A549 (cell line): Measurements from ENCODE around the gene EPB41L4A. TPM values are rescaled to one million over a fixed set of nuclear protein-coding genes. Genes with fewer than 3 reads are reported as not detected.

Experiments
- ATAC-seq, 2 experiments: fragments of 200-7000 bp in 1 of 2; fragments of >200 bp in 1 of 2; cut with Nextera tagmentation in 1 of 2; cut with Tn5 transposase in 1 of 2; 3 replicates each; pipeline versions ENCODE4 v1.8.0 to v1.9.1; 2018 to 2020; ENCODE audit warnings: mild to moderate bottlenecking in 1 of 2, moderate library complexity in 1 of 2
- CTCF ChIA-PET: fragments of 300-600 bp; sonication (Branson Sonifier 250); formaldehyde crosslinking; extraction: SDS; loops from one replicate; lab custom pipeline; 2021; ENCODE audit warnings: antibody characterized with exemption, inconsistent platforms; lab: Yijun Ruan, JAX
- POLR2A ChIA-PET: fragments of 350-600 bp; formaldehyde crosslinking; extraction: SDS; loops from one replicate; lab custom pipeline; 2021; ENCODE audit warnings: antibody characterized with exemption, inconsistent platforms; lab: Yijun Ruan, JAX
- DNase-seq, 2 experiments: peaks; one replicate each; pipeline versions ENCODE4 v3.0.0 to v3.0.0-alpha.2; 2011 to 2016; ENCODE audit warnings: low read depth in 1 of 2, low spot score in 1 of 2
- FAIRE-seq: peaks from 2 replicates; lab custom pipeline; 2011; peaks lifted over from hg19 to GRCh38; lab: Jason Lieb, UNC
- H3K27ac ChIP-seq, 2 experiments: fragments of >200 bp; sonication (Bioruptor Twin); formaldehyde crosslinking; 3 replicates each; pipeline ENCODE4 v1.5.1; 2016 to 2017
- H3K4me1 ChIP-seq: fragments of >200 bp; sonication (Bioruptor Twin); formaldehyde crosslinking; 3 replicates; pipeline ENCODE4 v1.6.1; 2016
- H3K4me2 ChIP-seq: fragments of >200 bp; sonication (Bioruptor Twin); formaldehyde crosslinking; 3 replicates; pipeline ENCODE4 v1.6.1; 2016
- H3K4me3 ChIP-seq: fragments of >200 bp; sonication (Bioruptor Twin); formaldehyde crosslinking; 3 replicates; pipeline ENCODE4 v1.5.1; 2016
- H3K9me3 ChIP-seq: fragments of >200 bp; sonication (Bioruptor Twin); formaldehyde crosslinking; 3 replicates; pipeline ENCODE4 v1.6.1; 2016
- CBX8 ChIP-seq: fragments of 200-600 bp; sonication (generic); IDR thresholded peaks from 2 replicates; pipeline ENCODE4 v1.6.1; 2016
- EHF ChIP-seq: fragments of 250-450 bp; sonication (Bioruptor Pico); IDR thresholded peaks from 2 replicates; pipeline ENCODE4 v1.5.0; 2020; ENCODE audit warnings: mild to moderate bottlenecking
- EHMT2 ChIP-seq: fragments of 200-600 bp; sonication (generic); IDR thresholded peaks from 2 replicates; pipeline ENCODE4 v1.6.1; 2016; ENCODE audit warnings: antibody characterized with exemption, low read depth, mild to moderate bottlenecking, moderate library complexity
- ESRRA ChIP-seq: fragments of 150-350 bp; IDR thresholded peaks from 2 replicates; pipeline ENCODE4 v1.6.1; 2014; ENCODE audit warnings: mild to moderate bottlenecking, low read length, borderline replicate concordance
- FOSB ChIP-seq: fragments of 250-450 bp; sonication (Bioruptor Pico); IDR thresholded peaks from 2 replicates; pipeline ENCODE4 v1.5.0; 2020; ENCODE audit warnings: mild to moderate bottlenecking, moderate library complexity
- HEYL ChIP-seq: fragments of 250-450 bp; sonication (Bioruptor Pico); IDR thresholded peaks from 2 replicates; pipeline ENCODE4 v1.8.0; 2021; ENCODE audit warnings: mild to moderate bottlenecking, moderate library complexity
- HOXB13 ChIP-seq: fragments of 250-450 bp; sonication (Bioruptor Pico); IDR thresholded peaks from 2 replicates; pipeline ENCODE4 v1.5.0; 2020; ENCODE audit warnings: low read depth, mild to moderate bottlenecking, moderate library complexity
- HOXB5 ChIP-seq: fragments of 250-450 bp; sonication (Bioruptor Pico); IDR thresholded peaks from 2 replicates; pipeline ENCODE4 v1.5.0; 2020; ENCODE audit warnings: mild to moderate bottlenecking, moderate library complexity
- JUN ChIP-seq, 2 experiments: fragments of >200 bp; sonication (Bioruptor Twin); formaldehyde crosslinking; IDR thresholded peaks; 2 replicates in 1 of 2; 3 replicates in 1 of 2; pipeline ENCODE4 v1.6.1; 2016 to 2017
- KDM1A ChIP-seq: fragments of 200-600 bp; sonication (generic); IDR thresholded peaks from 2 replicates; pipeline ENCODE4 v1.6.1; 2016; ENCODE audit warnings: low read depth, mild to moderate bottlenecking
- KDM5A ChIP-seq: fragments of 200-600 bp; sonication (generic); IDR thresholded peaks from 2 replicates; pipeline ENCODE4 v1.6.1; 2016; ENCODE audit warnings: antibody characterized with exemption, mild to moderate bottlenecking
- MYC ChIP-seq: IDR thresholded peaks from 2 replicates; pipeline ENCODE4 v1.6.1; 2012; ENCODE audit warnings: mild to moderate bottlenecking, inconsistent platforms, low read length, improper control_type of control experiment, borderline replicate concordance
- NFE2L2 ChIP-seq: fragments of 150-350 bp; conservative IDR thresholded peaks from 2 replicates; pipeline ENCODE4 v1.6.1; 2014; ENCODE audit warnings: low read length
- NR3C1 ChIP-seq: fragments of >200 bp; sonication (Bioruptor Twin); formaldehyde crosslinking; IDR thresholded peaks from 3 replicates; pipeline ENCODE4 v1.6.1; 2017
- POLR2A ChIP-seq: IDR thresholded peaks from 2 replicates; pipeline ENCODE4 v1.6.1; 2012; ENCODE audit warnings: mild to moderate bottlenecking, low read length
- POLR2AphosphoS2 ChIP-seq: conservative IDR thresholded peaks from 2 replicates; pipeline ENCODE4 v1.6.1; 2012; ENCODE audit warnings: low read length, improper control_type of control experiment, inconsistent platforms
- RAD21 ChIP-seq, 2 experiments: fragments of >200 bp in 1 of 2; sonication (Bioruptor Twin) in 1 of 2; formaldehyde crosslinking in 1 of 2; IDR thresholded peaks in 1 of 2; conservative IDR thresholded peaks in 1 of 2; 2 replicates in 1 of 2; 3 replicates in 1 of 2; pipeline ENCODE4 v1.6.1; 2012 to 2018; ENCODE audit warnings: inconsistent platforms in 1 of 2
- RFX5 ChIP-seq: fragments of 450-650 bp; IDR thresholded peaks from 2 replicates; pipeline ENCODE4 v1.7.1; 2014; ENCODE audit warnings: antibody characterized with exemption, mild to moderate bottlenecking, moderate library complexity
- SREBF2 ChIP-seq: fragments of 450-650 bp; IDR thresholded peaks from 2 replicates; pipeline ENCODE4 v1.6.1; 2014; ENCODE audit warnings: mild to moderate bottlenecking, moderate library complexity
- TP53 ChIP-seq: fragments of 250-450 bp; sonication (Bioruptor Pico); IDR thresholded peaks from 2 replicates; pipeline ENCODE4 v1.5.0; 2021; ENCODE audit warnings: mild to moderate bottlenecking, moderate library complexity
- WGBS: methylation state at CpG from one replicate; pipeline ENCODE4 v1.1.6; 2017; ENCODE audit errors: missing lambda C conversion rate; 5-methylcytosine and 5-hydroxymethylcytosine counted together
- polyA plus RNA-seq, 4 experiments: library from polyadenylated mRNA; depleted of rRNA in 3 of 4; stranded (reverse); fragments of >200 nt; fragmentation: RNase III in 1 of 4; extraction: RNeasy Plus Mini Kit Qiagen cat#74134 plus additional on column Dnase treatment in 1 of 4; gene quantifications; 2 replicates in 3 of 4; 3 replicates in 1 of 4; pipeline ENCODE4 v1.2.3, GENCODE V29; 2011 to 2017
- TF ChIP-seq, protein P1 (sequence below): fragments of 200-600 bp; sonication (generic); IDR thresholded peaks from 2 replicates; pipeline ENCODE4 v1.6.1; 2016; ENCODE audit warnings: antibody characterized with exemption, mild to moderate bottlenecking, moderate library complexity
- TF ChIP-seq, protein P2 (sequence below): fragments of 250-450 bp; sonication (Bioruptor Pico); IDR thresholded peaks from 2 replicates; pipeline ENCODE4 v1.5.0; 2021; ENCODE audit warnings: mild to moderate bottlenecking, moderate library complexity, borderline replicate concordance
- TF ChIP-seq, protein P3 (sequence below): fragments of 150-350 bp; IDR thresholded peaks from 2 replicates; pipeline ENCODE4 v1.6.1; 2014; ENCODE audit warnings: low read depth, mild to moderate bottlenecking, low read length

Gene EPB41L4A
- polyA plus RNA-seq, 2 of the 4 experiments (the other 2 are of a cell fraction) = 1.3 to 4.4 TPM

DNA sequence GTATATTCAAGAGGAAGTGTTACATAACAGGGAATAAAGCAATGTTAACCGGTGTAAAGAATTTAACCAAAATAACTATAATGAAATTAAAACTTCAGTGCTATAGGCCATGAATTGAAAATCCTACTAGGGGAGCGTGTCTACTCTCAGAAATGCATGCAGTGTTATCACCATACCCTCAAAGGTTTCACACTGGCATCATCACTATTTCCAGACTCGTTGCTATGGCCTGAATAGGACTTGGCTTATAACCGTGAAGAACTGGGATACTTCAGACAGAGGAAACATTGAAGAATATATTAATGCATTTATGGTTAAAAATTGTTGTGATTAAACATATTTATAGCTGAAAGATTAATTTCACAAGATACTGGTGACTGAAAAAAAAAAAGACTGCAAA is 154.9 kb downstream of the EPB41L4A start:
- Histone ChIP-seq H3K4me3 (no peak overlapping the region), H3K4me2 (no peak overlapping the region), H3K9me3 (no peaks in the 10 kb centered on the region), H3K27ac (no peak overlapping the region), H3K4me1 (no peaks in the 10 kb centered on the region)
- FAIRE-seq (no peak), ATAC-seq (no peak), DNase-seq (no peak)
- 76% methylated on average over 4 of the region's 4 CpGs for WGBS
- TF ChIP-seq POLR2A (no peak), RFX5 (no peak), EHMT2 (no peak), TP53 (CRISPR knock-in tag) (no peak), ESRRA (no peak), NR3C1 (no peak), KDM1A (no peak), CBX8 (no peak), HEYL (CRISPR knock-in tag) (no peak), POLR2AphosphoS2 (no peak), JUN (IDR thresholded peaks at IDR 0.05) (no peak), HOXB13 (CRISPR knock-in tag) (no peak), HOXB5 (CRISPR knock-in tag) (no peak), KDM5A (no peak), SREBF2 (no peak), NFE2L2 (no peak)
- TF ChIP-seq, protein P1, sequence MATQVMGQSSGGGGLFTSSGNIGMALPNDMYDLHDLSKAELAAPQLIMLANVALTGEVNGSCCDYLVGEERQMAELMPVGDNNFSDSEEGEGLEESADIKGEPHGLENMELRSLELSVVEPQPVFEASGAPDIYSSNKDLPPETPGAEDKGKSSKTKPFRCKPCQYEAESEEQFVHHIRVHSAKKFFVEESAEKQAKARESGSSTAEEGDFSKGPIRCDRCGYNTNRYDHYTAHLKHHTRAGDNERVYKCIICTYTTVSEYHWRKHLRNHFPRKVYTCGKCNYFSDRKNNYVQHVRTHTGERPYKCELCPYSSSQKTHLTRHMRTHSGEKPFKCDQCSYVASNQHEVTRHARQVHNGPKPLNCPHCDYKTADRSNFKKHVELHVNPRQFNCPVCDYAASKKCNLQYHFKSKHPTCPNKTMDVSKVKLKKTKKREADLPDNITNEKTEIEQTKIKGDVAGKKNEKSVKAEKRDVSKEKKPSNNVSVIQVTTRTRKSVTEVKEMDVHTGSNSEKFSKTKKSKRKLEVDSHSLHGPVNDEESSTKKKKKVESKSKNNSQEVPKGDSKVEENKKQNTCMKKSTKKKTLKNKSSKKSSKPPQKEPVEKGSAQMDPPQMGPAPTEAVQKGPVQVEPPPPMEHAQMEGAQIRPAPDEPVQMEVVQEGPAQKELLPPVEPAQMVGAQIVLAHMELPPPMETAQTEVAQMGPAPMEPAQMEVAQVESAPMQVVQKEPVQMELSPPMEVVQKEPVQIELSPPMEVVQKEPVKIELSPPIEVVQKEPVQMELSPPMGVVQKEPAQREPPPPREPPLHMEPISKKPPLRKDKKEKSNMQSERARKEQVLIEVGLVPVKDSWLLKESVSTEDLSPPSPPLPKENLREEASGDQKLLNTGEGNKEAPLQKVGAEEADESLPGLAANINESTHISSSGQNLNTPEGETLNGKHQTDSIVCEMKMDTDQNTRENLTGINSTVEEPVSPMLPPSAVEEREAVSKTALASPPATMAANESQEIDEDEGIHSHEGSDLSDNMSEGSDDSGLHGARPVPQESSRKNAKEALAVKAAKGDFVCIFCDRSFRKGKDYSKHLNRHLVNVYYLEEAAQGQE = no peak
- TF ChIP-seq, protein P2, sequence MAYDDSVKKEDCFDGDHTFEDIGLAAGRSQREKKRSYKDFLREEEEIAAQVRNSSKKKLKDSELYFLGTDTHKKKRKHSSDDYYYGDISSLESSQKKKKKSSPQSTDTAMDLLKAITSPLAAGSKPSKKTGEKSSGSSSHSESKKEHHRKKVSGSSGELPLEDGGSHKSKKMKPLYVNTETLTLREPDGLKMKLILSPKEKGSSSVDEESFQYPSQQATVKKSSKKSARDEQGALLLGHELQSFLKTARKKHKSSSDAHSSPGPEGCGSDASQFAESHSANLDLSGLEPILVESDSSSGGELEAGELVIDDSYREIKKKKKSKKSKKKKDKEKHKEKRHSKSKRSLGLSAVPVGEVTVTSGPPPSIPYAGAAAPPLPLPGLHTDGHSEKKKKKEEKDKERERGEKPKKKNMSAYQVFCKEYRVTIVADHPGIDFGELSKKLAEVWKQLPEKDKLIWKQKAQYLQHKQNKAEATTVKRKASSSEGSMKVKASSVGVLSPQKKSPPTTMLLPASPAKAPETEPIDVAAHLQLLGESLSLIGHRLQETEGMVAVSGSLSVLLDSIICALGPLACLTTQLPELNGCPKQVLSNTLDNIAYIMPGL (CRISPR knock-in tag) = no peak
- TF ChIP-seq, protein P3, sequence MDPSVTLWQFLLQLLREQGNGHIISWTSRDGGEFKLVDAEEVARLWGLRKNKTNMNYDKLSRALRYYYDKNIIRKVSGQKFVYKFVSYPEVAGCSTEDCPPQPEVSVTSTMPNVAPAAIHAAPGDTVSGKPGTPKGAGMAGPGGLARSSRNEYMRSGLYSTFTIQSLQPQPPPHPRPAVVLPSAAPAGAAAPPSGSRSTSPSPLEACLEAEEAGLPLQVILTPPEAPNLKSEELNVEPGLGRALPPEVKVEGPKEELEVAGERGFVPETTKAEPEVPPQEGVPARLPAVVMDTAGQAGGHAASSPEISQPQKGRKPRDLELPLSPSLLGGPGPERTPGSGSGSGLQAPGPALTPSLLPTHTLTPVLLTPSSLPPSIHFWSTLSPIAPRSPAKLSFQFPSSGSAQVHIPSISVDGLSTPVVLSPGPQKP = no peak
- ChIA-PET CTCF (no interaction called here), POLR2A (no interaction called here)

DNA sequence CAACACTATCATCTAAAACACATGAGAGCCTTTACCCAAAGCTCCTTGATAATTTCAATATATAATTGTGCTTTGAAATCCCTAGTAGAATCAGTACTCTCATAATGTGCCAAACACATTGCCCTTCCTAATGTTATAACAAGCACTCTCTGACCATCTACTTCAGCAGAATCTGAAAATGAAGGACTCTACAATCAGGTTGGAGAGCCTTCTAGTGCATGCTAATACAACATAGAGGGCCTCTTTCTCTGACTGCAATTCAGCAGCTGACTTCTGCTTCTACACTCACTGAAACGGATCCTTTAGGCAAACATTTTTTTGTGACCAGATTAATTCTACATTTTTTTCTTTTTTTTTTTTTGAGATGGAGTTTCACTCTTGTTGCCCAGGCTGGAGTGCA is 155.6 kb downstream of the EPB41L4A start:
- no peak overlapping the region for H3K4me3 ChIP-seq

More for the DNA sequence above, 155.6 kb downstream of the EPB41L4A start:
- no peak for DNase-seq
- no peak for ATAC-seq
- WGBS = 74% methylated on average over 1 of the region's 1 CpG
- H3K4me1 ChIP-seq = no peaks in the 10 kb centered on the region
- TF ChIP-seq KDM1A = no peak
- TF ChIP-seq RAD21 (conservative IDR thresholded peaks at IDR 0.05 in 1 of 2, IDR thresholded peaks at IDR 0.05 in 1 of 2) = no peak
- TF ChIP-seq EHF = no peak
- no peak for TF ChIP-seq FOSB
- TF ChIP-seq MYC = no peak
- no peak for TF ChIP-seq KDM5A
- TF ChIP-seq, all 56 proteins: peak for 0
- POLR2A ChIA-PET = no interaction called here
- CTCF ChIA-PET = interaction anchor here (0.7 to 1.6 kb wide), 2 partner anchors 157 to 335 kb away, joined by 3 read pairs; no protein-coding TSS in a partner anchor
- FAIRE-seq = no peak
- Histone ChIP-seq H3K27ac (no peak overlapping the region), H3K4me2 (no peak overlapping the region), H3K9me3 (no peaks in the 10 kb centered on the region)
